ENCODE data around the gene ACOT2. TPM values are rescaled to one million over a fixed set of nuclear protein-coding genes. Genes with fewer than 3 reads are reported as not detected.

Gene ACOT2
- polyA plus RNA-seq, 1 of the 3 experiments (the other 2 are of a cell fraction), result 46.7 TPM

DNA sequence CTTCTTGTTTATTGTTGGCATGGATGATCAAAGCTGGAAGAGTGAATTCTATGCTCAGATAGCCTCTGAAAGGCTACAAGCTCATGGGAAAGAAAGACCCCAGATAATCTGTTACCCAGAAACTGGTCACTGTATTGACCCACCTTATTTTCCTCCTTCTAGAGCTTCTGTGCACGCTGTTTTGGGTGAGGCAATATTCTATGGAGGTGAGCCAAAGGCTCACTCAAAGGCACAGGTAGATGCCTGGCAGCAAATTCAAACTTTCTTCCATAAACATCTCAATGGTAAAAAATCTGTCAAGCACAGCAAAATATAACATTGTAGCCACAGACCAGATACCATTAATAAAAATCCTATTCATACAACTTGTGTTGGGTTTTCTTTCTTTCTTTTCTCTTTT is 50.5 kb downstream of the ACOT2 start:
- 64% methylated on average over 1 of the region's 1 CpG for WGBS (ENCODE audit: low lambda C conversion rate)
- no peaks in the 10 kb centered on the region for H3K9me3 ChIP-seq
- H3K9ac ChIP-seq, result no peak overlapping the region
- H3K36me3 ChIP-seq (replicated peaks in 1 of 2; ENCODE audit: control insufficient read depth in 1 of 2, insufficient read depth in 2 of 2, low read length in 1 of 2), result no peaks in the 10 kb centered on the region
- no peaks in the 10 kb centered on the region for H4K20me1 ChIP-seq (ENCODE audit: insufficient read depth)
- H3K4me1 ChIP-seq (ENCODE audit: control insufficient read depth in 1 of 2, insufficient read depth in 2 of 2, low read depth in 1 of 2, low read length in 1 of 2), result no peaks in the 10 kb centered on the region
- H2AFZ ChIP-seq (ENCODE audit: low read depth), result no peak overlapping the region
- ChIA-PET CTCF (interaction anchor here (1.0 to 2.9 kb wide), 2 partner anchors 14 to 15 kb away, joined by 3 to 14 read pairs; no protein-coding TSS in a partner anchor), POLR2A (no interaction called here)
- H3K27ac ChIP-seq (ENCODE audit: low read depth in 2 of 2, low read length in 1 of 2), result no peak overlapping the region
- no peaks in the 10 kb centered on the region for H3F3A ChIP-seq (replicated peaks; ENCODE audit: insufficient read depth)
- H3K9me2 ChIP-seq, result no peaks in the 10 kb centered on the region
- H3K4me2 ChIP-seq, result no peak overlapping the region
- no peaks in the 10 kb centered on the region for H3K79me2 ChIP-seq (ENCODE audit: insufficient read depth)
- H3K27me3 ChIP-seq (ENCODE audit: insufficient read depth), result no peaks in the 10 kb centered on the region
- no peak for TF ChIP-seq FOSL2 (IDR thresholded peaks at IDR 0.05; ENCODE audit: borderline replicate concordance, low read depth)
- TF ChIP-seq NRF1 (IDR thresholded peaks at IDR 0.05; ENCODE audit: low read depth, low read length), result no peak
- no peak for TF ChIP-seq ELF1 (IDR thresholded peaks at IDR 0.05)
- TF ChIP-seq, protein P1, sequence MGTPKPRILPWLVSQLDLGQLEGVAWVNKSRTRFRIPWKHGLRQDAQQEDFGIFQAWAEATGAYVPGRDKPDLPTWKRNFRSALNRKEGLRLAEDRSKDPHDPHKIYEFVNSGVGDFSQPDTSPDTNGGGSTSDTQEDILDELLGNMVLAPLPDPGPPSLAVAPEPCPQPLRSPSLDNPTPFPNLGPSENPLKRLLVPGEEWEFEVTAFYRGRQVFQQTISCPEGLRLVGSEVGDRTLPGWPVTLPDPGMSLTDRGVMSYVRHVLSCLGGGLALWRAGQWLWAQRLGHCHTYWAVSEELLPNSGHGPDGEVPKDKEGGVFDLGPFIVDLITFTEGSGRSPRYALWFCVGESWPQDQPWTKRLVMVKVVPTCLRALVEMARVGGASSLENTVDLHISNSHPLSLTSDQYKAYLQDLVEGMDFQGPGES (IDR thresholded peaks at IDR 0.05; ENCODE audit: low read depth, low read length), result no peak
- TF ChIP-seq CHD2 (IDR thresholded peaks at IDR 0.05; ENCODE audit: low read length, partially characterized antibody), result no peak
- TF ChIP-seq EZH2phosphoT487 (IDR thresholded peaks at IDR 0.05; ENCODE audit: borderline replicate concordance, low read depth), result no peak
- TF ChIP-seq, protein P2, sequence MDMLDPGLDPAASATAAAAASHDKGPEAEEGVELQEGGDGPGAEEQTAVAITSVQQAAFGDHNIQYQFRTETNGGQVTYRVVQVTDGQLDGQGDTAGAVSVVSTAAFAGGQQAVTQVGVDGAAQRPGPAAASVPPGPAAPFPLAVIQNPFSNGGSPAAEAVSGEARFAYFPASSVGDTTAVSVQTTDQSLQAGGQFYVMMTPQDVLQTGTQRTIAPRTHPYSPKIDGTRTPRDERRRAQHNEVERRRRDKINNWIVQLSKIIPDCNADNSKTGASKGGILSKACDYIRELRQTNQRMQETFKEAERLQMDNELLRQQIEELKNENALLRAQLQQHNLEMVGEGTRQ (IDR thresholded peaks at IDR 0.05; ENCODE audit: borderline replicate concordance, low read depth, low read length), result no peak
- TF ChIP-seq YY1 (IDR thresholded peaks at IDR 0.05; ENCODE audit: low read depth), result no peak
- no peak for TF ChIP-seq FOXJ3 (CRISPR knock-in tag; IDR thresholded peaks at IDR 0.05)
- TF ChIP-seq TEAD4 (IDR thresholded peaks at IDR 0.05; ENCODE audit: borderline replicate concordance, insufficient read depth), result no peak
- no peak for TF ChIP-seq POLR2AphosphoS5 (IDR thresholded peaks at IDR 0.05; ENCODE audit: low read depth, low read length)
- TF ChIP-seq, protein P3, sequence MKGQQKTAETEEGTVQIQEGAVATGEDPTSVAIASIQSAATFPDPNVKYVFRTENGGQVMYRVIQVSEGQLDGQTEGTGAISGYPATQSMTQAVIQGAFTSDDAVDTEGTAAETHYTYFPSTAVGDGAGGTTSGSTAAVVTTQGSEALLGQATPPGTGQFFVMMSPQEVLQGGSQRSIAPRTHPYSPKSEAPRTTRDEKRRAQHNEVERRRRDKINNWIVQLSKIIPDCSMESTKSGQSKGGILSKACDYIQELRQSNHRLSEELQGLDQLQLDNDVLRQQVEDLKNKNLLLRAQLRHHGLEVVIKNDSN (IDR thresholded peaks at IDR 0.05; ENCODE audit: borderline replicate concordance, low read depth), result no peak
- no peak for TF ChIP-seq NFIC (IDR thresholded peaks at IDR 0.05; ENCODE audit: borderline replicate concordance)
- no peak for TF ChIP-seq SMC3 (IDR thresholded peaks at IDR 0.05; ENCODE audit: low read depth, low read length)
- TF ChIP-seq RXRA (IDR thresholded peaks at IDR 0.05; ENCODE audit: borderline replicate concordance, low read depth), result no peak
- no peak for TF ChIP-seq EP300 (IDR thresholded peaks at IDR 0.05; ENCODE audit: borderline replicate concordance in 1 of 2, low read depth in 1 of 2, low read length in 1 of 2)
- no peak for TF ChIP-seq GATA2 (CRISPR knock-in tag; IDR thresholded peaks at IDR 0.05)
- TF ChIP-seq RFX5 (IDR thresholded peaks at IDR 0.05; ENCODE audit: low read length), result no peak
- TF ChIP-seq MXI1 (IDR thresholded peaks at IDR 0.05; ENCODE audit: low read depth, low read length), result no peak
- no peak overlapping the region for H3K4me3 ChIP-seq (ENCODE audit: low read depth in 2 of 2, low read length in 1 of 2)
- DNase-seq, result no peak

All from SK-N-SH (cell line).